ENCODE measurements around the gene HOXA5.

Gene HOXA5

DNA sequence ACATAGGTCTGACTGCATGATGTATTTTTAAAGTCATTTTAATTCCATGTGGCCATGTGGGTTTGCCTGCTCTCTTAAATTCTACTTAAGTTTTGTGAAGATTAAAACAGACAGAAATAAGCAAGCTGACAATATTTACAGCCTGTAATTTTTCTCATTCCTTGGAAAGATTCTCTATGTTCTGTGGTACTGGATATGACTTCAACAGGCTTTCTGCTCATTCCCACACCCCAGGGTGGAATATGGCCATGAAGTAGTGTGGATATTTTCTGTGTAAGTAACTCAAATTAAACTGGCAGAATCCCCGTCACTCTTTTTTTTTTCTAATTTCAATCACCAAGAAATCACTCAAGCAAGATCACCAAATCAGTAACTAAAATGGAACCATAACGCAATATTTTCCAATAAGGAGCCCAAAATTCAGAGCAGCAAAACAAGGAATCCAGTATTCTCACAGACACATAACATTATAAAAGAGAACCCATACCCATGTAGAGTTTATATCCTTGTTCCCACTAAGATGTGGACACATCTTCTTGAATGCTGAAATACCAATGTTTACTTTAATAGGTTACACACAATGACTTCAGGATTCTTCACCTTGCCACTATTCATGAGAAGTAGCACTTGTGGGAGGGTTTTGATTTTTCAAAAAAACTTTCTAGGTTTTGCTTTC lies 5.7 kb downstream of the HOXA5 start:
- DNase-seq, result no peak

DNA sequence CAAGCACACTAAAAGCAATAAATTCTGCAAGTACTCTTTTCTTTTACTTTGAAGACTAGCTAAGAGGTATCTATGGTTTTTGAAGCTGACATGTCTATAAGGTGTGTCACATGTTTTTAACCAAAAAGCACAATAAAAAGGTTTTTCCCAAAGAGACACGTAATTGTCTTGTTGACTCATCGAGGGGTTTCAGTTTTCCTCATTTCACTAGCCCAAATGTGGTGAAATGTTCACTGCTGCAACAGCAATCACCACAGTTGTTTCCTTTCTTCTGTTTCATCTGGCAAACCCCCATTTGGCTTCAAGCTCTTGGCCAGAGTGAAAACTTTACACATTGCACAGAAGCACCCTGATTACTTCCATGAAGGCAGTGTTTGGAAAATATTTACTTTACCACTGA lies 9.1 kb downstream of the HOXA5 start:
- DNase-seq, result no peak

DNA sequence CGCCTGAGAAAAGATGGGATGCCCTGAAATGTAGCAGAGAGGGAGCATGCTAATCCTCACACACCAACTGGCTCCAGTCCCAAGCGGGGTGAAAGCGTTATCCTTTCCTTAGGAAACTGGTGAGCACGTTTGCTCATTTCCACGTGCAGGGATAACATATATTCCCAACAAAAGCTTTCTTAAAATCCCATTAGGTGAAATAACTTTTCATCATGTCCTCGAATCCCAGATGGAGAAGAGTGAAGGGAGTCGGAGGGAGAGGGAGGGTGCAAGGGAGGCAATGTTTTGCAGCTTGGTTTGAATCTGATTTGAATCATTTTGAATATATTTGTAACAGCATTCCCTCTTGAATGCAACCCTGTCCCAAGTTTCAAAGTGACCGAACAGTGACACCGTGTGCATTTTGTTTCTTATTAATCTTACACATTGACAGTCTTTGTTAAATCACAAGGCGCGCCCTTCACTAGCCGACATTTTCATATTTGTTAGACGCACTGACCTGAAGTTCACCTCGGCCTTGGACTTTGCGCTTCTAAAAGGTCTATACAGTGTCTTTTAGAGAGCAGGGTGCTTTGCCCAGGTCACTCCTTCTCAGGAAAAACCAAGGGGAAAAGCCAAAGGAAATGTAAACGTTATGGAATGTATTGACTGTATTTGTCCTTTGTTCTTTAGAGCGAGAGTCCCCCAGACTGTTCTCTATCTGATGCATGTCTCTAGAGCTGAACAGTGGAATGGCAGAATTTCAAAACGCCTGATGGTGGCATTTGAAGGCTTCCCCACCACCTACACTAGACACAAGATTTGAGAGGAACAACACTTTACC lies 9.9 kb downstream of the HOXA5 start:
- no peak for DNase-seq

DNA sequence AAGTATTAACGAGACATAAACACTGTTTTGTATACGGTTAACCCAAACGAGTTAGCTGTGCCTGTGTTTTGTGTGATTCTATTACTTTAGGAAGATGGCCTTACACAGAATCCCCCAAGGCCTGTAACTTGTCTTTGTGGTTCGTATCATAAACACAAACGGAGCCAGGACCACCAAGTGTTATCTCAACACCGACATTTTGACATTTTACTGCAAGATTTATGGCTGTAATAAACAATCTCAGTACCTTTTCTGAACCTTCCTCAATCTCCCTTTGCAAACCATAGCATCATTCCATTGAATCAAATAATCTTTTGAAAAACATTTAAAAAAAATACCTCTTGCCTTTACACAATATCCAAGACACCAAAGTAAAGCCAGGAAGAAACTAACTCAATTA lies 10.5 kb downstream of the HOXA5 start:
- no peak for DNase-seq

DNA sequence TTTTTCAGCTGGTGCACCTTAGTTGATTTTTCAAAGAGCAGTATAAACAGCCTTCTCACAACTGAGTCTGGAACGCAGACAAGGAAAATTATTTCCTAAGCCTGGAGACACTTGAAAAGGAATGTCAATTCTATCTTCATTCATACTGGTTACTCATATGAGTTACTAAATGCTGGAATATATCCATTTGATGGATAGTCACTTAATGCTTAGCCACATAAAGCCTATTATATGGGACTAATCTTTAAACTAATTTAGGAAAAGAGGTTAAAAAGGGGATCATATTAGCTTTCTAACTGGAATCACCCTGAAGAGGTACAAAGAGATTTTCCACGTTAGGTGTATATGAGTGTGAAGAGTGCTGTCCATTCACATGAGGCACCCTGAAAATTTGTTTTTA lies 11.3 kb downstream of the HOXA5 start:
- DNase-seq, result no peak

DNA sequence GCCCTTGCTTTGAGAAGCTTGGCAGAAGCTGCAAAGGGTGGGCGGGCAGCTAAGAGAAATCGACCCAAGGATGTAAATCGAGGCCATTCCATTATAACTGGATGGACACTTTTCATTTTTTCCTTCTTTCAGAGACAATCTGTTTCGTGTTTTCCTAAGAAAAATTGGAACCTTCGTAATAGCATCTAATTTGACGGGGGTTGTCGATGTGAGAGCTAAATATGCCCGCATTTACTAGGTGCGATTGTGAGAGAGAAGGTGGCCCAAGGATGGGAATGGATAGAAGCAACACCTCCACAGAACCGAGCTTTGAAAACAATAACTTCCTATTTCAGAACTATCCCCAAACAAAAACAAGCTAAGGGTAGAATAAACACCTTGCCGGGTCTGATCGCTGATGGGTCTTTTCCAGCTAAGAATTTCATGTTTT lies 12.1 kb downstream of the HOXA5 start:
- no peak for DNase-seq

DNA sequence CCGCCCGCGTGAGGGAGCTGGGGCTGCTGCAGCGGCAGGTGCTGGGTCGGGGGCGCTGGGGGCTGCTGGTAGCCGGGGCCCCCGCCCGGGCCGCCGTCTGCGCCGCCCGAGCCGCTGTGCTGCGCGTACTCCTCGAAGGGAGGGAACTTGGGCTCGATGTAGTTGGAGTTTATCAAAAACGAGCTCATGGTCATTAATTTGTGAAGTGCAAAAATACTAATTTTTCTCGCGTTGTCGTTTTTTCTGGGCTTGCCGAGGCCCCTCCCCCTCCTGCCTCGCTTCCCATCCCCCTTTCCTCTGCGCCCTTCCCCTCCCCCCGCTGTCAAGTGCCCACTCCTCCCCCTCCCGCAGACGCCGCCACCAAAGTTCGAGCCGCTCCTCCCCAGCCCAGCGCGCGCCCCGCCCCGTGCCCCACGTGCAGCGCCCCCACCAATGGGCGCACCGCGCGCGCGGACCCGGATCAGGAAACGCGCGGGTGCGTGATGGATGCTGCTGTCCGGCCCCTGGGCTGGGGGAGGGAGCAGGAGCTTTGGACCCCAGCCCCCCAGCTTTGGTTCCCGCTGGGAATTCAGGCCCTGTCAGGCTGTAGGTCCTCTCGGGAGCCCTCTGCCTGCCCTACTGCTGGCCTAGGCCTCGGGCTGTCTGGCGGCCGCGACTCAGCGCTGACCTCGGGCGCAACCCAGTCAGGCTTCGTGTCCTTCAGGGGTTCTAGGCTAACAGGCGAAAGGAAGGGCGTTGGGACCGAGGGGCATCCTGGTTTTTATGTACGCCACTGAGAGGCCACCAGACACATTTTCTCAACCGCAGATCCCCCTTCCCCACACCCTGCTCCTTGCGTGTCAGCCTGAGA lies 12.7 kb downstream of the HOXA5 start, which contains the start of gene HOXA4:
HOXA4 (minus strand) TSS at position 218 of the 850 bp plus-strand sequence; CDS start at position 194, 24 bp downstream.
- DNase-seq, result peak in 8 of 56 donors; percentile 4 to 23 (median 6)

DNA sequence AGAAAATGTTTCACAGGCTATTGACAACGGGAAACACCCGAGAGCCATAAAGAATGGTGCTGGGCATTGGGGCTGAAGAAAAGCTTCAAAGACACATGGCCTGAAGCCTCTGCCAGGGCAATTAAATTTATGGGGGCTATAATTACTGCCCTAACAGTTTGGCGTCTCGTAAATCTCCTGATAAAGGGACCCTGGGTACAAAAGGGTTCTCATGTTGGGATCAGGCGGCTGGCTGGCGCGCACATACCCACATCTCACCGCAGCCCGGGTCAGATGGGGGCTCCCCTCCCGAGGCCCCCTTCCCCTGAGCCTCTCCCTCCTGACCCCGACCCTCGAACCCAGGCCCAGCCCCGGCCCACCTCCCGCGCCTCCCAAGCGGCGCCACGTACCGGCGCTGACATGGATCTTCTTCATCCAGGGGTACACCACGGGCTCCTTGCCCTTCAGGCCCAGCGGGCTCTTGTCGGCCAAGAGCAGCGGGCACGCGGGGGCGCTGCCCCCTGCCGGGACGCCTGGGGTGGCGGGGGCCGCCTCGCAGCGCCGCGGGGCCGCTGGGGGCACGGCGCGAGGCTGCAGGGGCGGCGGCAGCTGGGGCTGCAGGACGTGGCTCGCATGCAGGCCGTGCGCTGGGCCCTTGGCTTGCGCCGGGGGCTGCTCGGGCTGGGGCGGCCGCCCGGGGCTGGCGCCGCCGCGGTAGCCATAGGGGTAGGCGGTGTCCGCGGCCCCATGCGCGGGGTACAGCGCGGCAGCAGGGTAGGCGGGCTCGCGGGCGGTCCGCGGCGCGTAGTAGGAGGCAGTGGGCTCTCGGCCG lies 13.5 kb downstream of the HOXA5 start:
- no peak for DNase-seq

DNA sequence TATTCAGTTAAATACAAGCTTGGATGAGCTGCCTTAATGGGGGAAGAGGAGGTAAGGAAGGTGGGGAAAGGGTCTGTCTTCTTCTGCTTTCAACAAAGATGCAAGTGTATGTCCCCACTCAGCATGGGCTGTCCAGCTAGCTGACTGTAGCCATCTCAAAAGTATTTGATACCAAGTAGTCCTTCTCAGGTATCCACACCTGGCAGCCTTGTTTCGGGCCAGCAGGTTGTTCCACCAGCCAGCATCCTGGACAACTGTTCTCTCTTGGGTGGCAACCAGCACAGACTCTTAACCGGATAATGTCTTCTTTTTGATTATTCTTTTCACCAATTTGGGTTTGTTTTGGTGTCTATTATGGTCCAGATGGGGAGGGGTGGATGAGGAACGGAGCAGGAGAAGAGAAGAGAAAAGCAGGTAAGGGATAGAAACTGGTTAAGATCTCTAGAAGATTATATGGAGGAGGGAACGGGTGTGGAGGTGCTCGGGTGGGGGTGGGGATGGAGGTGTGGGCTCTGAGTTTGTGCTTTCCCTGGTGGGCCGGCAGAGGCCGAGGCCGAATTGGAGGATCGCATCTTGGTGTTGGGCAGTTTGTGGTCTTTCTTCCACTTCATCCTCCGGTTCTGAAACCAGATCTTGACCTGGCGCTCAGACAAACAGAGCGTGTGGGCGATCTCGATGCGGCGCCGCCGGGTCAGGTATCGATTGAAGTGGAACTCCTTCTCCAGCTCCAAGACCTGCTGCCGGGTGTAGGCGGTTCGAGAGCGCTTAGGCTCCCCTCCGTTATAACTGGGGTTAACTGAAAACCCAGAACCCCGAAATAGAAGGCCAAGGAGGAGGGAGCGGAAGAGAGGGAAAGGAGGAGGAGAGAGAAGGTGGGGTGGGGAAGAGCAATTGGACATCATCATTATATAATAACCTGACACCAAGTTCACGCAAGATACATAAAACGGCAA lies 14.4 kb downstream of the HOXA5 start:
- DNase-seq, result no peak

DNA sequence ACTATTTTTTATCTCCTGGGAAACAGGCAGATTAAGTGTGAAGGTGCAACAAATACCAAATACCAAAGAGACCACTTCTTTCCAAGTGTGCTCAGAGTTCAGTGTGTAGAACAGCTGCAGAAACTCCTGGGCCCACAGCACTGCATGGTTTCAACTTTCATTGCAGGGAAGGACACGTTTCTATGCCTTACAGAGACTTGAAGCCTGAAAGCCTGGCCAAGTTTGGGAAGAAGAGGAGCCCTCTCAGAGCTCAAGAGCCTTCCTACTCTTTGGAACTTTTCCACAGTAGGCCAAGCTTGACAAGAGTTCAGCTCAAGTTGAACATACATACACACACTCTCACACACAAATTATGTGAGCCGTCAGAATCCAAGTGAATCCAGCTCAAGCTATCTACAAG lies 15.4 kb downstream of the HOXA5 start:
- no peak for DNase-seq

DNA sequence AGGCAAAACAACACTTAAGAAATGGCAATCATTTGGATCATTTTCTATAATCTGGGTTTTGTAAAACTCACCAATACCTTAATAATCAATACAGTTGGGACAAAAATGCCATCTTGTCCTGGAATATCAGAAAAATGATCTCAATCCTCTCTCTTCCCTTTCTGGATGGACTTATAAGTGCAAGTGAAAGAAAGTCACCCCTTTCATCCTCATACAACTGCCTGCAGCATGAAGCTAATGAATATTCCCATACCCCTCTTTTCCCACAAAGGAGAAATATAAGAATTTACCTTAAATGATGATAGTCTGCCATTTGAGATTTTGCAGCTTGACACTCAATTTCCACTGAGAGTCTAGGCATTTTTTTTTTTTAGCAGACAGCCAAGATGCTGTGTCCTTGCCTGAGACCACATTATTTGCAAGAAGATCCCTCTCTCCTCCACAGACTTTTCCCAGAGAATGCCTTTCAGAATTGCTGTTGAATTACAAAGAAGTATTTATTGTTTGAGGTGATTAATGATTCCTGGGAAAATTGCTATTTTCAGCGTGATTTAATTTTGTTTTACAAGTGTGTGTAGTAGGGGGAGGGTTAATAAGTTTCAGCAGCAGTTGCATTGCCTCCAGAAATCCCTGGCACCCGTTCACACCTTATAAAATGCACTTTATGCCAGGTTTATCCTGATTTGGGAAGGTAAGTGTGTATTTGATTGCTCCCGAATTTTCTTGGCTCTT lies 16.7 kb downstream of the HOXA5 start:
- no peak for DNase-seq

DNA sequence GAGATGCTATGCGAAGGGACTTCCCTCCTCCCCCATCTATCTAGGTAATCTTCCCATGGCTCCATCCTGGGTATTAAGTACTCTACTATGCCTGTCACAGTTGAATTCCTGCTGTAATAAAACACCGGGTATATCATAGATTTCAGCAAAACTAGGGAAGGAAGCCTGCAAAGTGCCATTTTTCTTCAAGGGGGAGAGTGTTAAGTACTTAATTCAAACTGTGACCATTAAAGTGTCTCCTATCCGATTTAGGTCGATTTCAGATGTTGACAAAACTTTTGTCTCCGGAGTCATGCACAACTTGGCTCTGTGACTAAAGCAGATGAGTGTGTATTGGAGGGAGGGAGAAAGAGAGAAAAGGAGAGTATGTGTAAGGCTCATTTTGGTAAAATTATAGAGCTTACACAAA lies 17.5 kb downstream of the HOXA5 start:
- DNase-seq, result no peak

DNA sequence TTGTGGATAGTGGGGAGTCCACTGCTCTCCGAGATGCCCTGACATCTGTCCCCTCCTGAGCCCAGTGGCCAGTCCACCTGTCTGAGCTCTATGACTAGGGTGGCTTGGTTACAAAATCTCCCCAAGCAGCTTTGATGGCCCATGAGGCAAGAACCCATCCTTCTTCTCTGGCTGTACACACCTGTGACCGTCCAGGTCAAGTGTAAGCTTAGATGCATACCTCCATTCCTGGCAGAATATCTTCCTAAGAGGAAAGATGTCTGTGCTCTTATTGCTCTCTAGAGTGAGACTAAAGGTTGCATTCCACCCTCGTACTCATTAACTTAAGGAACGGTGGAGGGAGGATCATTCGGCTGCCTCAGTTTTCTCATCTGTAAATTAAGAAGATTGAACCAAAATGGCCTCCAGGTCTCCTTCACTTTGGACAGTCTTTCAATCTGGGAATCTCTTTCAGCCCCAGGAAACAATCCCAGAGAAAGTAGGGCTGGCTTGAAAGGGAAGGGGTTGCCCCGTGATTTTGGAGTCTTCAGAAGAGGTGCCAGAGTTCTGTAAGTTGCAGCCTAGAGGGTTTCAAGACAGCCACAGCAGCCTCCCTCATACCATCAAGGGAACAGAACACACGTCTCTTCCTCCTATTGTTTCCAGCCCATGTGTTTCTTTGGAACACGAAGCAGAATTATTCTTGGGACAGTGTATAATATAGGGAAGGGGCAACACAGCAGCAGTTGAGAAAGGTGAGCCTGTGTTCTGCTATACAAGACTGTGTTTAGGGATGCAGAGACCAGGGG lies 18.4 kb downstream of the HOXA5 start:
- no peak for DNase-seq

DNA sequence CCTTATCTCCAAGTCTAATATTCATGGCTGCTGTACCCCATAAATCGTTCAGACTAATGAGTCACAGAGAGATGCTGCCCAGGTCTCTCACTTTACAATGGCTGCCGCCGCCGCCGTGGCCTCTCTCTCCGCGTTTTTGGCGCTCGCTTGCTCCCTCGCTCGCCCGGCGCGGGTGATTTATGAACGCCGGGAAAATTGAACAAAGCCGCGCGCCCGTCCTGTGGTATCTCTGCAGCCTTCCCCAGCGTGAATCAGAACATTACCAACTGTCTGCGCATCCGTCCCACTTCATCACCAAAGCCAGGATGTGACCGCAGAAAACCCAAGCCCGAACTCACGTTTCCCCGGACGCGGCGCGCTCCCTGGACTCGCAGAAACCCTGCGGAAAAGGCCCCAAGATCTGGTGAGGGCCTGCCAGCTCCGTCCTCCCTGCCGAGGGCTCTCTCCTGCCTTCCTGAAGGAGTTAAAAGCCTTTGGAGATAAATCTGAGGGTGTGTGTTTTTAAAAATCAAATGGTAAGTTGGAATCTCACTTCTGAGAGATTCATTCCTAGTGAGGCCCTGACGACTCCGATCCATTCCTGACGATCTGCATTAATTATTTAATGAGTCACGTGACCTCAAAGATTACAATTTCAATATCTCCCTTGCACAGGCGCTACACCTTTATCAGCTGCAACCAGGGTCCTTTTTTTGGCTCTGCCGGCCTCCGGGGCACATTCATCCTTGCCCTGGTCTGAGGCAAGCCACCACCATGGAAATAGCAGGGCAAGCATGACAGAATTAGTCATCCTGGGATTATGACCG lies 19.2 kb downstream of the HOXA5 start:
- no peak for DNase-seq

DNA sequence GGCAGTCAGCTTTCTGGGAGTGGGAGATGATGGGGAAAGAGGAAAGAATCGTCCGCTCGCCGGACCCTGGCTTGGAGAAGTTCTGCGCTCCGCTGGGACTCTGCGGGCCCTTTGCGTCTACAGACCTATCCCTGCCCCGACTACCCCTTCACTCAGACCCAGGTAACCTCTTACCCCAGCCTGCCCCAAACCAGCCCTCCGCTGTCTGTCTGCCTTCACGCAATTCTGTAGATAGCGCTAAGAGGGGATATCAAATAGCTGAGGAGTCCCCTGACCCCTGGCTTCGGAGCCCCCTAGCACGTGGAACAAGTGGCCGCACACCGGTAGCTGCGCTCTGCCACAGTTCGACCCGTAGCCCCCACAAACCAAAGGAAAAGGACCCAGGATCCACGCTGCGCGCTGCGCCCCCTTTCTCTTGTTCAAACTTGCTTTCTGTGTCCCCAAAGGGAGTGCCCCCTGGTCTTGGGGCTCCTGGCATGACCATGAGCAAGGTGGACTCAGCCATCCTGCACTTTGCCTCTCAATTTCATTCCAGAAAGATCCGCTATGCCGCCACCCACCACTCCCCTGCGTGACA lies 19.9 kb downstream of the HOXA5 start:
- DNase-seq, result no peak

DNA sequence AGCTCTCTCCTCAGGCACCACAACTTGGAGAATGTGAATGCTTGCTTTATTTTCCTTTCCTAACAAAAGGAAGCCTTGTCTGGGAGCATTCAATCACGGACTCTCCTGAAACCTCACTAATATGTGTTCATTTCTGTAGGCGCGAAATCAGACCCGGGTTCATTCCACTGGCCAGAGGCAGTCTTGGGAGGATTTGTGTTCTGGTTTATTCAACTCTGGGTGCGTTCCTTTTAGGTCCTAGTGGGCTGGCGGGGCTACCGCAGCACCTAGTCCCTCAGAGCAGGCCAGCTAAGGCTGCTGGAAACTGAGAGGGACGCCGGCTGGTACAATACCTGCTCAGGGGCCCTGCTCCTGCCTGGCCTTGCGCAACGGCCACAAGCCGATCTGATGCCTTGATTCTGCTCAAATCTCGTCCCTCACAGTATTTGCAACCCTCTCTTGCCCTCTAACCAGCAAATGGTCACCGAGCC lies 20.4 kb downstream of the HOXA5 start:
- DNase-seq, result no peak

Measured in amygdala (tissue), 56 donors.